ENCODE results near the gene POU2AF1. TPM values are rescaled to one million over a fixed set of nuclear protein-coding genes. Genes with fewer than 3 reads are reported as not detected.

POU2AF1 gene
- total and polyA plus RNA-seq, 2 donors from 2014 or later, result 0.95 to 18.5 TPM

DNA sequence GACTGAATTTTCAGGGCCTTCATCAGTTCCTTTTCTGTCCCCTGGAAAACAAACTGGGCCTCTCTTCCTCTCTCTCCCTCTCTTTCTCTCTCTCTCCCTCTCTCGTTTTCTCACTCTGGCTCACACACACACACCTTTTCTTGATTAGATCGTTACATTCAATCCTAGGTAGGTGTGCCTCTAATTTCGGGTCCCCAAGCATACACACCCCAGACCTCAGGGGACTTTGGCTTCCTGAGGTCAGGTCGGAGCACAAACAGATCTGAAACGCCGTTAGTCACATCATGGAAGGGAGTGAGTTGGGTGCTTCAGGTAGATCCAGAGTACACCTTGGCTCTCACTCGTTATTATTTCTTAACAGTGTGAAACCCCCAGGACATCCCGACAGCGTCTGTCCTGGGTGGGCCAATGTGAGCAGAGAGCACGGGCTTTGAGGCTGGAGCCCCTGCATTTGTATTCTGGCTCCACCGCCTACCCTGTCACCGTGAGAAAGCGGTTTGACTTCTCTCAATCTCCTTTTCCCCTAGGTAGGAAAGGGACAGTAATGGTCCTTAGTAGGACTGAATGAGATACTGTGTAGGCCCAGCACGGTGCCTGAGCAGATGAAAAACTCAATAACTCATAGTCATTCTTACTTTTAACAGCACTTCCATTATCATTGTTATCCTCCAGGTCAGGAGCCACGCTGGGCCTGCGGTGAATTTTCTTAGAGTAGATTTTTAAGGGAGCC, 37.3 kb upstream of the POU2AF1 start:
- TF ChIP-seq, protein P1, sequence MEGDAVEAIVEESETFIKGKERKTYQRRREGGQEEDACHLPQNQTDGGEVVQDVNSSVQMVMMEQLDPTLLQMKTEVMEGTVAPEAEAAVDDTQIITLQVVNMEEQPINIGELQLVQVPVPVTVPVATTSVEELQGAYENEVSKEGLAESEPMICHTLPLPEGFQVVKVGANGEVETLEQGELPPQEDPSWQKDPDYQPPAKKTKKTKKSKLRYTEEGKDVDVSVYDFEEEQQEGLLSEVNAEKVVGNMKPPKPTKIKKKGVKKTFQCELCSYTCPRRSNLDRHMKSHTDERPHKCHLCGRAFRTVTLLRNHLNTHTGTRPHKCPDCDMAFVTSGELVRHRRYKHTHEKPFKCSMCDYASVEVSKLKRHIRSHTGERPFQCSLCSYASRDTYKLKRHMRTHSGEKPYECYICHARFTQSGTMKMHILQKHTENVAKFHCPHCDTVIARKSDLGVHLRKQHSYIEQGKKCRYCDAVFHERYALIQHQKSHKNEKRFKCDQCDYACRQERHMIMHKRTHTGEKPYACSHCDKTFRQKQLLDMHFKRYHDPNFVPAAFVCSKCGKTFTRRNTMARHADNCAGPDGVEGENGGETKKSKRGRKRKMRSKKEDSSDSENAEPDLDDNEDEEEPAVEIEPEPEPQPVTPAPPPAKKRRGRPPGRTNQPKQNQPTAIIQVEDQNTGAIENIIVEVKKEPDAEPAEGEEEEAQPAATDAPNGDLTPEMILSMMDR (IDR thresholded peaks at IDR 0.05; ENCODE audit: borderline replicate concordance, extremely low read depth, insufficient read depth), result no peak
- DNase-seq, result no peak
- H3K27ac ChIP-seq (ENCODE audit: low read depth in 2 of 2, low read length in 2 of 2), result peak overlapping the region; percentile 10 to 73
- FAIRE-seq, result no peak
- H3K4me1 ChIP-seq (ENCODE audit: control insufficient read depth in 2 of 3, insufficient read depth in 2 of 3, low read depth in 1 of 3, low read length in 3 of 3), result peaks cover 3 to 24% (median 18%) of the 10 kb centered on the region in 3 donors
- H3K4me3 ChIP-seq (ENCODE audit: low read length in 3 of 3), result no peak overlapping the region
- intact Hi-C loops (cut with DNase I), result no loop called here
- no peaks in the 10 kb centered on the region for H3K9me3 ChIP-seq (ENCODE audit: control insufficient read depth in 2 of 3, insufficient read depth in 1 of 3, low read length in 3 of 3)
- H3K36me3 ChIP-seq (ENCODE audit: control insufficient read depth in 2 of 3, insufficient read depth in 3 of 3, low read length in 3 of 3), result no peaks in the 10 kb centered on the region
- H3K9ac ChIP-seq (ENCODE audit: low read length in 3 of 3), result peak overlapping the region in 1 of 3 donors; percentile 57
- no peaks in the 10 kb centered on the region for H3K27me3 ChIP-seq (ENCODE audit: control insufficient read depth, insufficient read depth, low read length)

DNA sequence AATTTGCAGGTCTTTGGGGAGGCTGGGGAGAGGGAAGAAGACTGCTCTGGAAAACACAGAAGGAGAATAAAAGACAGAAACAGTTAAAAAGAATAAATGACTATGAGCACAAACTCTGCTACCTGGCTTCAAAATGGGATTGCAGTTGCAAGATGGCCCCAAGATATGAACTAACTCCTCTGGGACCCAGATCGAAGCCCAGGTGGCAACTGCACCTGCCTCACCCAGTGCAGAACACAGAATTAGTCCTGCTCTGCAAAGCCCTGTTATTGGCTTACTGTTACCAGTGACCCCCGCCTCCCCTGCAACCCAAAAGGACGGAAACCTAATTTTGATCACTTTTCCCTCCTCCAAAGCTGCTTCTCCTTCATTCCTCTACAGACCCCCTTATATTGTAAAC, 35.9 kb upstream of the POU2AF1 start:
- no peaks in the 10 kb centered on the region for H3K36me3 ChIP-seq (ENCODE audit: control insufficient read depth in 2 of 3, insufficient read depth in 3 of 3, low read length in 3 of 3)
- intact Hi-C loops (cut with DNase I), result no loop called here
- TF ChIP-seq, protein P1 (IDR thresholded peaks at IDR 0.05; ENCODE audit: borderline replicate concordance, extremely low read depth, insufficient read depth), result no peak
- no peak overlapping the region for H3K9ac ChIP-seq (ENCODE audit: low read length in 3 of 3)
- H3K9me3 ChIP-seq (ENCODE audit: control insufficient read depth in 2 of 3, insufficient read depth in 1 of 3, low read length in 3 of 3), result no peaks in the 10 kb centered on the region
- H3K27me3 ChIP-seq (ENCODE audit: control insufficient read depth, insufficient read depth, low read length), result no peaks in the 10 kb centered on the region
- peaks cover 3 to 24% (median 18%) of the 10 kb centered on the region in 3 donors for H3K4me1 ChIP-seq (ENCODE audit: control insufficient read depth in 2 of 3, insufficient read depth in 2 of 3, low read depth in 1 of 3, low read length in 3 of 3)
- FAIRE-seq, result no peak
- H3K4me3 ChIP-seq (ENCODE audit: low read length in 3 of 3), result no peak overlapping the region
- DNase-seq, result no peak
- no peak overlapping the region for H3K27ac ChIP-seq (ENCODE audit: low read depth in 2 of 2, low read length in 2 of 2)

DNA sequence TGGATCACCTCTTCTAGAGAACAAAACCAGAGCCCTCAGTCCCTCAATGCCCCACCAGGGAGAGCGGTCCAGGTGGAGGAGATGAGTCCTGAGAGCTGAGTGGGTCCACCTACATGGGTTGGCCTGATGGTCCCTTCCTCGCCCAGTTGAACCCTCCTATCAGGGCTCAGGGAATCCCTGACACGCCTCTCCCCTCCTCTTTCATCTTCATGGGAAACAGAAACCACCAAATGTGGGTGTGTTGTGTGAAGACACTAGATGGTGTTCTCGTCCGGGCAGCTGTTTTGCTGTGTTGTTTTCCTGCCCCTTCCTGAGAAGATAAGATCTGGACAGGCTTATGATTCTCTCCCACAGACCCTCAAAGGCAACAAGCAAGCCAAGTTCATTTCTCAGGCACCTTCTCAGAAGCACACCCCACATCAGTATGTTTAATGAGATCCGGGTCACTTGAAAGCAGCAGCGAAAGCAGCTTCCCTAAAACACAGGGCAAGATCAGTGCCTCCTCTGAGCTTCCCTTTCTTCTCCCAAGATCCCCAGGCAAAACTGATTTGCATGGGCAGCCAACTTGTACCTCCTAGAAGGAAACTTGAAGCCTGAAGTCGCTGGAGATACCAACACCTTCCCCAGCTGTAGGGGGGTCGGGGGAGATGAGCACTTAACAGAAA, 35.3 kb upstream of the POU2AF1 start:
- Histone ChIP-seq H3K4me3 (ENCODE audit: low read length in 3 of 3) (no peak overlapping the region), H3K36me3 (ENCODE audit: control insufficient read depth in 2 of 3, insufficient read depth in 3 of 3, low read length in 3 of 3) (no peaks in the 10 kb centered on the region), H3K9ac (ENCODE audit: low read length in 3 of 3) (no peak overlapping the region), H3K27ac (ENCODE audit: low read depth in 2 of 2, low read length in 2 of 2) (no peak overlapping the region), H3K27me3 (ENCODE audit: control insufficient read depth, insufficient read depth, low read length) (no peaks in the 10 kb centered on the region), H3K9me3 (ENCODE audit: control insufficient read depth in 2 of 3, insufficient read depth in 1 of 3, low read length in 3 of 3) (no peaks in the 10 kb centered on the region), H3K4me1 (ENCODE audit: control insufficient read depth in 2 of 3, insufficient read depth in 2 of 3, low read depth in 1 of 3, low read length in 3 of 3) (peaks cover 3 to 20% (median 15%) of the 10 kb centered on the region in 3 donors)
- DNase-seq (peak in 1 of 5 donors; percentile 28), FAIRE-seq (no peak)
- intact Hi-C loops (cut with DNase I), result no loop called here
- TF ChIP-seq, protein P1 (IDR thresholded peaks at IDR 0.05; ENCODE audit: borderline replicate concordance, extremely low read depth, insufficient read depth), result no peak

All from kidney (tissue), 14 donors.